ENCODE measurements around the gene CRIP1.

- TF ChIP-seq, protein P1, sequence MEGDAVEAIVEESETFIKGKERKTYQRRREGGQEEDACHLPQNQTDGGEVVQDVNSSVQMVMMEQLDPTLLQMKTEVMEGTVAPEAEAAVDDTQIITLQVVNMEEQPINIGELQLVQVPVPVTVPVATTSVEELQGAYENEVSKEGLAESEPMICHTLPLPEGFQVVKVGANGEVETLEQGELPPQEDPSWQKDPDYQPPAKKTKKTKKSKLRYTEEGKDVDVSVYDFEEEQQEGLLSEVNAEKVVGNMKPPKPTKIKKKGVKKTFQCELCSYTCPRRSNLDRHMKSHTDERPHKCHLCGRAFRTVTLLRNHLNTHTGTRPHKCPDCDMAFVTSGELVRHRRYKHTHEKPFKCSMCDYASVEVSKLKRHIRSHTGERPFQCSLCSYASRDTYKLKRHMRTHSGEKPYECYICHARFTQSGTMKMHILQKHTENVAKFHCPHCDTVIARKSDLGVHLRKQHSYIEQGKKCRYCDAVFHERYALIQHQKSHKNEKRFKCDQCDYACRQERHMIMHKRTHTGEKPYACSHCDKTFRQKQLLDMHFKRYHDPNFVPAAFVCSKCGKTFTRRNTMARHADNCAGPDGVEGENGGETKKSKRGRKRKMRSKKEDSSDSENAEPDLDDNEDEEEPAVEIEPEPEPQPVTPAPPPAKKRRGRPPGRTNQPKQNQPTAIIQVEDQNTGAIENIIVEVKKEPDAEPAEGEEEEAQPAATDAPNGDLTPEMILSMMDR (IDR thresholded peaks at IDR 0.05; ENCODE audit: insufficient read depth, low read length, poor library complexity, severe bottlenecking), result no peak
- TF ChIP-seq EZH2phosphoT487 (conservative IDR thresholded peaks at IDR 0.05; ENCODE audit: low read length), result no peak
These were observed 43.9 kb upstream of the CRIP1 start for GRCh38 chr14:105442834-105443233.

Measured in SU-DHL-6 (cell line).